Lung microvascular endothelial cell (primary cell): ENCODE results near the gene GFOD1. TPM values are rescaled to one million over a fixed set of nuclear protein-coding genes. Genes with fewer than 3 reads are reported as not detected.

ENCODE experiments used
- DNase-seq, 2 donors: peaks; one replicate each; pipeline versions ENCODE4 v3.0.0 to v3.0.0-alpha.2; 2010; ENCODE audit warnings: low read depth in 2 of 2
- total RNA-seq: library from RNA; depleted of rRNA; stranded (reverse); fragments of >200 nt; gene quantifications from 2 replicates; pipeline ENCODE4 v1.2.1, GENCODE V29; 2014

The GFOD1 gene
- total RNA-seq, 1 donor from 2014 or later: 14.1 TPM

- DNase-seq: no peak
These were observed 131.2 kb downstream of the GFOD1 start for GRCh38 chr6:13355999-13356785.

- DNase-seq: peak in 1 of 2 donors; percentile 85
These were observed 132.1 kb downstream of the GFOD1 start for GRCh38 chr6:13355043-13355945.

- DNase-seq: peak in 1 of 2 donors; percentile 72
These were observed 132.9 kb downstream of the GFOD1 start for GRCh38 chr6:13354331-13355042.

DNA sequence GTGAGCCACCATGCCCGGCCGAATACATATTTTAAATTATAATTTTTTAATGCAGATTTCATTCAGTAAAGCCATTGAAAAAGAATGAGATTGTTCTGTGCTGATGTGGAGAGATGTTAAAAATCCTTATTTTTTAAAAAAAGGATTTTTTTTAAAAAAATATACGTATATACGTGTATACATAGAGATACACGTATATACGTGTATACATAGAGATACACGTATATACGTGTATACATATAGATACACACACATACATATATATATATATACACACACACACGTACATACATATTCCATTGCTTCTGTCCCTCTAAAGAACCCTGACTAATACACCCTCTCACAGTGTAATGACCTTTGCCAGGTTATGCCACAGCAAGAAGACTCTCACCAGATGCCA, 135.2 kb downstream of the GFOD1 start:
- no peak for DNase-seq

GRCh38 chr6:13351271-13351670, 136.1 kb downstream of the GFOD1 start:
- no peak for DNase-seq

DNA sequence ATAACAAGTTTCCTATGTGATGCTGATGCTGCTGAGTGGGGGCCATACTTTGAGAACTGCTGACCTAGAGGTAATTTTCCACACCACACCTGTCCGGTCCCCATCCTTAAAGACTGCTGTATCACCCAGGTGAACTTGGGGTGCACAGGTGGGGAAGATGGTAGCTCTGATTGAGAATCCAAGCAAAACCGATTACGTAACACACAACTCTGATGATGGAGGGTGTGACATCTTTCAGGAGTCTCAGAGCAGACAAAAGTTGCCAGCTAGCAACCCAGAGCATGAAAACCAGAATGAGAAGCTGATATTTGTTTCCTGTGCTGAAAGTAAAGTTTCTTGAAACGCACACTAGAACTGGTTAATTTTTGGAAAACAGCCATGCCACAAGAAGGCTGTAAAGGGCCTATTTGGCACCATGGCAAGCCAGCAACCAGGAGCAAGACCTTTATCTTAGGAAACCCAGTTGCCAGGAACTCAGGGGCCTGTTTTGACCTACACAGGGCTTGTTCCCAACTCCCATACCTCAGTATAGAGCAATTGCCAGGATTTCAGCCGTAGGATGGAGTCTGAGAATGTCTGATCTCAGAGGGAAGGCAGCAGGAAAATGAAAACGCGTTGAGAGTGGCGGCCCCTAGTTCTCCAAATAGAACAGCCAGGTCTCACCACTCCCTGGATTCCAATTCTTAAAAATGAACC, 137.4 kb downstream of the GFOD1 start:
- DNase-seq: no peak

DNA sequence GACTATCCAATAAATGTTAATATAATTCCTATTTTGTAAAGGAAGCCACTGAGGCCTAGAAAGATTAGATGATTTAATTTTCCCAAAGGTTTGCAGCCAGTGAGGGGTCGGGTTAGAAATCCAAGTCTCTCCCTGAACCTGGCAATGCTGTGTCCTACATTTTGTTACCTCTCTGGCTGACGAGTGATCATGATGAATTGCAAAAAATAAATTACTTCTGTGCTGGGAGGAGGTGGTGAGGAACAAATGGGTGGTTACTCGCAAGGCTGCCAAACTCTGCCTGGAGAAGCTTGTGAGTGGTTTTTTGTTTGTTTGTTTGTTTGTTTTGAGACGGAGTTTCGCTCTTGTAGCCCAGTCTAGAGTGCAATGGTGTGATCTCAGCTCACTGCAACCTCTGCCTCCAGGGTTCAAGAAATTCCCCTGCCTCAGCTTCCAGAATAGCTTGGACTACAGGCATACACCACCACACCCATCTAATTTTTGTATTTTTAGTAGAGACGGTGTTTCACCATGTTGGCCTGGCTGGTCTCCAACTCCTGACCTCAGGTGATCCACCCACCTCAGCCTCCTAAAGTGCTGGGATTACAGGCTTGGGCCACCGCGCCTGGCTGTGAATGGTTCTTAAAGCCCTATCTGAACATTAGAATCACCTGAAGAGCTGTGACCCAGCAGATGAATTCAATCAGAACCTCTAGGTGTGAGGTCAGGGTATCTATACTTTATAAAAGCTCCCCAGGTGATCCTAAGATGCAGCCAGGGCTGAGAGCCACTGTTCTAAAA, 138.9 kb downstream of the GFOD1 start:
- no peak for DNase-seq

DNA sequence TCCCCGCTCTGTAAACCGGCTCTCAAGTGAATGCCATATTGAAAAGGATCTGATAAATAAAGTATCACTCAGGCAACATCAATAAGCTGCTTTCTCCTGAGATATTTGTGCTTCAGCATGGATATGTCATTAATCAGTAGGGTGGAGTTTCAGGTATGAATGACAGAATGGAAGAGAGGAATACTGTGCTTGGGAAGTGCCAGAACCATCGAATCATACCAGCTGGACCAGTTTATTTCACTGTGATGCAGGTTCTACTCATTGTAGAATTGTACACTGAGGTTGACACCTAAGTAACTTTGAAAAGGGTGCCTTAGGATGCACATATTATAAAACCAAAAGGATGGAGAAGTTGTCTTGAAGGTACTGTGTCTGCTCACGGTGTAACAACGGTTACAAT, 141.2 kb downstream of the GFOD1 start:
- DNase-seq: no peak

- DNase-seq: no peak
These were observed 144.9 kb downstream of the GFOD1 start for GRCh38 chr6:13342414-13343019.

- DNase-seq: no peak
These were observed 147.4 kb downstream of the GFOD1 start for GRCh38 chr6:13339863-13340630.

- no peak for DNase-seq
These were observed 149.4 kb downstream of the GFOD1 start for GRCh38 chr6:13338038-13338437.

DNA sequence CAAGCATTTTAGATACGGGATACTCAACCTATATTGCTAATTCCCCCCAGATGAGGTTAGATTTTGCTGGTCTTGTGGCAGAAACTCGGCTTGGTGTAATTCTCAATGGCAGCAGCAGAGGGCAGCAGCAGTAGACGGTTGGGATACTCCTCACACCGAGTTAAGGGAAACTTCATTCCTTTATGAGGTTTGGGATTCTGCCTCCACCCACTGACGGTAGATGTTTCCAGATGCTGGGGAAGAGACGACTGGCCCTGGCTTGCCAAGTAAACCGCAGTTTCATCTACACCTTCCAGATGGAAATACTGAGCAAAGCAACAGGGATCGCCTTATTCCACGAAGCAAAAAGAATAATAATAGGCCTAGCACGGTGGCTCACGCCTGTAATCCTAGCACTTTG, 150.8 kb downstream of the GFOD1 start:
- peak; percentile 76 to 86 for DNase-seq

DNA sequence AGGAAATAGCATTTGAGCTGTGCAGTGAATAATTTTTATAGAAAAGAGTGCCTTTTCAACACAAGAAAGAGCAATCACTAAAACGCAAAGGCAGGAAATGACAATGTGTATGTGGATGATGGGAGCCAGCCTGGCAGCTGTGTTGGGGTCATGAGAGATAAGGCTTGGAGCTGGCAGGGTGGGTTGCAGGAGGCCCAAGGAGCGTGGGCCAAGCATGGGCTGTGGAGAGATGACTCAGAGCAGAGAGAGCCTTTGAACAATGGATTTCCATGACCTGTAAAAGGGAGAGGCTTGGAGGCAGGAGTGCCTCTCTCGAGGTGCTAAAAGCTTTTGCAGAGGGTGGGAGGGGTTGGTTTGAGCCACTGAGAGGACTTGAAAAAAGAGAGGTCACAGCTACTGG, 152.4 kb downstream of the GFOD1 start:
- DNase-seq: peak; percentile 54 to 71

- DNase-seq: no peak
These were observed 155.1 kb downstream of the GFOD1 start for GRCh38 chr6:13332349-13332706.

DNA sequence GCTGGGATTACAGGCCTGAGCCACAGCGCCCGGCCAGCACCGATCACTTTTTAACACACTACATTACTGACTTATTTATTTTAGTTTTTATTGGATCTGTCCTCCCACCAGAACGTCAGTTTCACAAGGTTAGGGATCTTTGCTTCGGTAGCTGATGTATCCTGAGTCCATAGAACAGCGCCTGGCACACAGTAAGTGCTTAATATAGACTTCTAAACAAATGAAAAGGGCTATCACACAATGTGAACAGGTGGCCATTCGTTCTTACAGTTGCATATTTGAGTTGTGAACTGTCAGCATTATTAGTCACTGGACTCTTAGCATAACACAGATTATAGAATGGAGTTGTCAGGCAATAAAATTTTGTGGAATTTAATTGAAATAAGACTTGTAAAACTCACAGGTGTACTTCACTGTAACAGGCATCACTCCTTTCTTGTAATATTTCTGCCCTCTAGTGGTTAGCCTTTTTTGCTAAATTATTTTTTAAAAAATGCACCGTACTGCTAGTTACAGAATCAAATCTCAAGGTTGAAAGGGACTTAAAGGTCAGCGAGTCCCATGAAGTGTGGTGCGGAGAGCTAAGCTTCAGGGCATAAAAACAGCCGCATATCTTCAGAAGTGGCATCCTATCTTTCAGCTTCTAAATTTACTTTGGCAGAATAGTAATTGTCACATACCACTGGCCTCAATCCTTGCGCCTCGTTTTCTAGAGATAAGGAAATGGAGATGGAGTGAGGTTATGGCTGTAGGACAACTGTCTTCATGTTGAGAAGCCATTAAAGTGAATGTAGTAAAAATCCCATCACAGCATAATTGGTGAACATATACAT, 155.7 kb downstream of the GFOD1 start:
- peak; percentile 46 to 57 for DNase-seq

- no peak for DNase-seq
These were observed 158.6 kb downstream of the GFOD1 start for GRCh38 chr6:13328875-13329183.

- DNase-seq: peak; percentile 94 to 95
These were observed 159.1 kb downstream of the GFOD1 start, which contains the start of gene TBC1D7 for GRCh38 chr6:13328076-13328874. TSS of gene TBC1D7 (minus strand) at chr6:13328537. CDS start at chr6:13326898, 1,639 bp downstream.

- peak in 1 of 2 donors; percentile 13 for DNase-seq
These were observed 159.7 kb downstream of the GFOD1 start for GRCh38 chr6:13327691-13328075.
